ENCODE measurements around the gene PIAS4. TPM values are rescaled to one million over a fixed set of nuclear protein-coding genes. Genes with fewer than 3 reads are reported as not detected.

The PIAS4 gene
- total and polyA plus RNA-seq, 2 of the 13 experiments (the other 11 are each of a cell fraction or from before 2014, with no cell fraction given) = 9.0 to 20.1 TPM

GRCh38 chr19:3979674-3980352 is 27.7 kb upstream of the PIAS4 start (continued):
- TF ChIP-seq THAP7 (CRISPR knock-in tag; IDR thresholded peaks at IDR 0.05) (no peak), RBM22 (optimal IDR thresholded peaks at IDR 0.05; ENCODE audit: low read length) (peak; percentile 34), PLSCR1 (CRISPR knock-in tag; IDR thresholded peaks at IDR 0.05; ENCODE audit: borderline replicate concordance) (no peak), MTF1 (CRISPR knock-in tag; IDR thresholded peaks at IDR 0.05) (no peak), TCF12 (IDR thresholded peaks at IDR 0.05) (no peak), TCF12 (CRISPR knock-in tag; IDR thresholded peaks at IDR 0.05) (no peak)

GRCh38 chr19:3980353-3981251 is 26.9 kb upstream of the PIAS4 start:
- peaks cover 91% of the 10 kb centered on the region for H4K20me1 ChIP-seq (ENCODE audit: insufficient read depth, low read length)

More at GRCh38 chr19:3980353-3981251, 26.9 kb upstream of the PIAS4 start:
- peaks cover 37% of the 10 kb centered on the region for H3K4me1 ChIP-seq (ENCODE audit: insufficient read depth, low read length)
- no peaks in the 10 kb centered on the region; a peak in 1 of 5 replicates for H3K27me3 ChIP-seq (ENCODE audit: control insufficient read depth in 1 of 2, insufficient read depth in 2 of 2, low read length in 2 of 2)
- no peak overlapping the region for H3K4me3 ChIP-seq (replicated peaks in 1 of 3; ENCODE audit: insufficient read depth in 1 of 3, low read depth in 2 of 3, low read length in 3 of 3)
- ATAC-seq (no peak), DNase-seq (ENCODE audit: low spot score) (no peak), FAIRE-seq (no peak)
- intact Hi-C loops (cut with micrococcal nuclease; ENCODE audit: unreplicated experiment) (no loop called here), in situ Hi-C loops (cut with HindIII; ENCODE audit: extremely low pct_ligation_motif_present, low pct_unique_long_range_greater_than_20kb) (no loop called here)
- no peak overlapping the region for H2AFZ ChIP-seq (ENCODE audit: low read length)
- WGBS (ENCODE audit: low lambda C conversion rate) = 96% methylated on average over 9 of the region's 31 CpGs
- H3K9ac ChIP-seq (ENCODE audit: insufficient read depth, low read depth, low read length) = no peak overlapping the region
- no TSS peak for BruUV-seq (replicated peaks)
- ChIA-PET POLR2A (interaction anchor here (1.1 to 7.4 kb wide), 2 partner anchors 9 to 11 kb away, joined by 4 to 118 read pairs; partner anchors contain the start of gene DAPK3), CTCF (ENCODE audit: low intra/inter-chr PET ratio, low total read pairs) (no interaction called here)
- peaks cover 50% of the 10 kb centered on the region for H3K79me2 ChIP-seq (ENCODE audit: insufficient read depth, low read length)
- no peak overlapping the region for H3K27ac ChIP-seq (ENCODE audit: extremely low read length, insufficient read depth, low read length)
- no peak overlapping the region for H3K4me2 ChIP-seq (ENCODE audit: low read depth, low read length)
- H3K9me3 ChIP-seq (ENCODE audit: low read length) = no peaks in the 10 kb centered on the region
- H3K36me3 ChIP-seq (replicated peaks in 1 of 2; ENCODE audit: control insufficient read depth in 1 of 2, insufficient read depth in 2 of 2, low read length in 2 of 2) = peaks cover 72 to 86% of the 10 kb centered on the region in 2 experiments
- TF ChIP-seq SMYD3 (CRISPR knock-in tag; IDR thresholded peaks at IDR 0.05) = no peak
- TF ChIP-seq NFIC (IDR thresholded peaks at IDR 0.05; ENCODE audit: low read length) = no peak
- TF ChIP-seq RBFOX2 (IDR thresholded peaks at IDR 0.05; ENCODE audit: low read depth, low read length) = peak; percentile 80
- TF ChIP-seq ZBTB33 (CRISPR knock-in tag; IDR thresholded peaks at IDR 0.05) = peak; percentile 49; the same call in 1 of the 2 replicates
- TF ChIP-seq RBM22 (optimal IDR thresholded peaks at IDR 0.05; ENCODE audit: low read length) = peak; percentile 14
- TF ChIP-seq ZC3H13 (CRISPR knock-in tag; IDR thresholded peaks at IDR 0.05) = peak; percentile 34; the same call in 1 of the 2 replicates
- 0 out of 2 replicates have a peak, but pooled peaks have one; percentile 7 for TF ChIP-seq HNRNPL (IDR thresholded peaks at IDR 0.05; ENCODE audit: low read depth, low read length)
- peak; percentile 85 for TF ChIP-seq AGO2 (optimal IDR thresholded peaks at IDR 0.05; ENCODE audit: low read depth, low read length)
- peak; percentile 84; the same call in 1 of the 2 replicates for TF ChIP-seq POLR2AphosphoS2 (IDR thresholded peaks at IDR 0.05; ENCODE audit: low read depth, low read length)
- no peak for TF ChIP-seq CREM (IDR thresholded peaks at IDR 0.05)
- TF ChIP-seq CREM (CRISPR knock-in tag; IDR thresholded peaks at IDR 0.05) = no peak
- TF ChIP-seq POLR2A (IDR thresholded peaks at IDR 0.05; ENCODE audit: insufficient read depth in 1 of 2, low read depth in 2 of 2, low read length in 2 of 2) = peak in 1 of 2 experiments; percentile 54

Data from HepG2 (cell line).